GM19468 (cell line): Measurements from ENCODE around the gene RNF220.

Source experiments
- ATAC-seq: cut with Tn5 transposase; IDR thresholded peaks from one replicate; pipeline ENCODE4 v1.9.1; 2021; ENCODE audit warnings: mild to moderate bottlenecking, moderate library complexity, moderate number of reproducible peaks; ENCODE audit not compliant: unreplicated experiment; ENCODE audit errors: extremely low read depth

Gene RNF220

DNA sequence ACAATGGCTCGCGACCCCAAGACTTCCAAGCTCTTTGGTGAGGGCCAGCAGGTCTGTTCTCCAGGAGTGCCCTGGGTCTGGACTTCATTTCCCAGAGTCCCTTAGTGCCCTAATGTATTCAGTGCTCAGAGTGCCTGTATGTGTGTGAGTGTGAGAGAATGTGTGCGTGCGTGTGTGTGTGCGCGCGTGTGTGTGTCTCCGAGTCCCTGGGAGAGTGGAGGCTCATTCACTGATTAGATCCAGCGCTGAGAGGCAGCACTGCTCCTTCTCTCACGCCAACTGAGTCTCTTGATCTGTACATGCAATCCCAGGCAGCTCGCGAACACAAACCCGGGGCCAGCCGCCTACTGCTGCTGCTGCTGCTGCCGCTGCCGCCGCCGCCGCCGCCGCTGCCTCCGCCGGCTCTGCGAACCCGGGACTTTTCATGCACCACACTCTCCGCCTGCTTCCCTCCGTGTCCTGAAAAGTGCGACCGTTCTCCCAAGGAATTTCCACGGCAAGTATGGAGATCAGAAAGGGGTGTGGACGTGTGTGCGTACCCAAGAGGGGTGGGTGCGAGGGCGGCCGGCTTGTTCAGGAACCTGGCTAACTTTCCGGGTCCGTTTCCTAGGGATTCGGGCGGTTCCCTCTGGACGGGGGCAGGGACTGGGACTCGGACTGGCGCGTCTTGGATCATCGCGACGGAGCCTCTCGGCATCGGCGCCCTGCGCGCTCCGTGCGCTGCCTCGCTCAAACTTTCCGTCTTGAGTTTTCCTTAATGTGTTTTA lies at the start of gene RNF220:
TSS of gene RNF220 (plus strand) at position 225 of the 767 bp plus-strand sequence.
- no peak for ATAC-seq

DNA sequence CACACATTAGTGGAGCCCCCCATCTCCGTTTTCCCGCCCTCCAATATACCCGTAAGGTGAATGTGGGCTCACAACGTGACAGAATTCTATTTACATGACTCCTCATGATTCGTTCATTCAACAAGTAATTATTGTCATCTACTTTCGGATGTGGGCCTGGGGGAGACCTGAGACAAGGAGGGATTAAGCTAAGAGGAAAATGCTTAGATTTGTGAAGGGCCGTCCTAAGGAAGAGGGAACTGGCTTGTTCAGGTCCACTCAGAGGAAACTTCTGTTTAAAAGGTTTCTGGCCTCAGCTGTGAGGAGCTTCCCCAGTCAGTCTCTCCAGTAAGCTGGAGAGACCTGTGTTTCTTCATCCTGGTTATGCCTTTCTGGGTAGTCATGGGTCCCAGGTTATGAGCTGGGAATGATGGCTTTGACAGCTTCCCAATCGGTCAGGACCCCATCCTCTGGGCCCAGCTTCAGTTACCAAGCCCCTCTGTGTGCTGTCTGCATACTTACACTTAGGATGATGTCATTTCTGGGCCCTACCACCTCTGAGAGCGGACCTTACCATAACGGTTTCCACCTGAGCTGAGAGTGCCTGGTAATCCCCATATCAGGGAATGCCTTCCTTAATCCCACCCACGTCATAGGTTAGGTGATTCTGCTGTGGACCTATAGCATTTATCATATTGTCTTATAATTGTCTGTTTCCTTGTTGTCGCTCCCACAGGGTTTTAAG lies 49.3 kb upstream of the RNF220 start:
- no peak for ATAC-seq

DNA sequence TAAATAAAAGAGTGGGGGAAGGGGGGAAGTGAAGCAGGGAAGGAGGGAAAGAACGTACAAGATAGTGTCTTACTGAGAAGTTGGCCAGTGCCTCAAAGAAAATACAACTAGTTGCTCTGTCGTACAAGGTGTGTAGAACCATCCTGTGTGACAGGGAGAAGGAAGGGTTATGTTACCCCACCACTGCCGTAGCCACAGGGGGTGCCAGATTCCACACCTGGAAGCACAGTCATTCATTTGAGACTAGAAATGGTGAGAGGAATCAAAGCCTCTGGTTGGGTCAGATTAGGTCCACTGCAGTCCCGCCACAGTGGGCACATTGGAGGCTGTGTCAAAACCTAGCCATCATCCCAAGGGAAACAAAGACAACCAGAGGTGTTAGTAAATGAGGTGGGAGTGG lies 47.3 kb upstream of the RNF220 start:
- ATAC-seq, result no peak

DNA sequence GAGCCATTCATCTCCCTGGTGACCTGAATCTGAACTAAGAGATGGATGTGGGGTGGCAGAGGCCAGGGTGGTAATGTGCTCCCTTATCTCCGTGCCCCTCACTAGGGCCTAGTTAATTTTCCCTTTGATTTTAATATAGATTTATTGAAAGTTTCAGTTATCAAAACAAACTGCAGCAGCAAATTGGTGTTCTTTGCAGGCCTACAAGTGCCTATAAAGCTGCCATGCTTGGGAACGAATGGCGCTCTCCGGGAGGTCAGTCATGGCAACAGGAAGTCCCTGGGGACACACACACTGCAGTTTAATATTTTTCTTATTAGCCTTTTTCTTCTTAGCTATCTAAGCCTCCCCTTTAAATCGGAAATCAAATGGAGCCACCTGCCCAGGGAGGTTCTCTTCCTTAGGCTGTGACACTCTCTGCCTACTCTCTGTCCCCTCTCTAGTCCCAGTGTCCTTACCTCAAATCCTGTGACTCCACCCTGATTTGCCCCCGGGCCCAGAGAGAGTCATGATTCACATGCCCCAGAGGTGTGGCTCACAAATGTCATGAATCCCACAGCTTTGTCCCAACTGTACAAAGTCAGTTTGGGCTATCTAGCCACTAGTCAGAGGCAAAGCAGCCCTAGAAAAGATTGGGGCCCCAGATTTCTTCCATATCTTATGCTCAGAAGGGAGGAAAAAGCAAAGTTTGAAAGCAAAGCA lies 45.7 kb upstream of the RNF220 start:
- no peak for ATAC-seq

DNA sequence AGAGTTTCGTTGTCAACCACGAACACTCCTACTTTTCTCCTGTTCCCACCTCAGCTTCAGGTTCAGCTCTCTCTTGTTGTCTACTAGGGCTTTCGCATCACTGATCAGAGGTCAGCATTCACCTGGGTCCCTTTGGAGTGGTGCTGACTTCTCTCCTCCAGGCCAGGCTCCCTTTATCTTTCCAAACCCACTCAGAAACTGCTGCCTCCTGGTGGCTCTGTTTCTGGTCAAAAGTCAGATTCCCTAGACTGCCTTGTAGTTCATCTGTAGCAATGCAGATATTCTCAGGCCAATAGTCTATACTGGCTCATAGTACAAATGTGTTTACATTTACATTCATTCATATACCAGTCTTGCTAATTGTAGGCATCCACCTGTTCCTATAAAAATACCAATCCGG lies 43.6 kb upstream of the RNF220 start:
- ATAC-seq, result no peak

DNA sequence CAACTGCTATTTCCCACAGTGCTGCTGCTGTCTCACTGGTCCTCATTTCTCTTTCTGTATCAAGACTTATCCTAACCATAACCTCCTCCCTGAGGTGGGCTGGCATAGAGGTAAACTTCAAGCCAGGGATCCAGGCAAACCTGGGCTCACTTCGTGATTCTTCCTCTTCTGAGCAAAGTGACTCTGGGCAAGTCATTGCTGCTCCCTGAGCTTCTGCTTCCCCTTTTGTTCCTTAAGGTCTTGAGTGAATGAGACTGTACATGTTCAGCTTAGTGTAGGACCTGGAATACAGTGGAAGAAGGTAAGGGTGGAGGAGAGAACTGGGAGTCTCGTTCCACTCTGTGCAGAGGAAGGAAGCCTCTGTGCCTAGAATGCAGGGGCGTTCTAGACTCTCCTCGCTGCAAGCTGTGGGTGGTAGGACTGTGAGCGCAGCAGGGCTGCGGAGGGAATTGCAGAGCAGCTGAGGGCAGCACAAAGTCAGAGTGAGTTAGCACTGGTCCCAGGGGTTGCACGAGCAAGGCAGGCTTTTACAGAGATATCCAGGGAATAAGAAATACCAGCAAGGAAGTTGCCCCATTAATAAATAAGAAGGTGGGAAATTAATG lies 38.6 kb upstream of the RNF220 start:
- ATAC-seq, result no peak

DNA sequence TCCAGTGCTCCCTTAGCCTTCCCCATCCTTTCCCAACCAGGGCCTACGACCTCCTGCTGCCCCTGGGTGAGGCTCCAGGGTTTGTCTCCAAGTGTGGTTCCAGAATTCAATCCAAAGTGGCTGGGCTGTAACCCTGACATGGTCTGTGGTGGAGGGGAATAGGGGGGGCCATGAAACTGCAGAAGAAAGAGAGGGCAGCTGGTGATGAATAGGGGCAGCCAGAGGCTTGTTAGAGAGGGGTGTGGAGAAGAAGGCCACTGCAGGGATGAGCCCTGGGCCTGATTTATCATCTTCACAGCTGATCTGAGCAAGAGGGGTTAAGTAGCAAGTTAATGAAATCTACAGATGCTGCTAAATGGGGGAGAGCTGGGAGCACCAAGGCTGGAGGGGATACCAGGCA lies 37.1 kb upstream of the RNF220 start:
- no peak for ATAC-seq

DNA sequence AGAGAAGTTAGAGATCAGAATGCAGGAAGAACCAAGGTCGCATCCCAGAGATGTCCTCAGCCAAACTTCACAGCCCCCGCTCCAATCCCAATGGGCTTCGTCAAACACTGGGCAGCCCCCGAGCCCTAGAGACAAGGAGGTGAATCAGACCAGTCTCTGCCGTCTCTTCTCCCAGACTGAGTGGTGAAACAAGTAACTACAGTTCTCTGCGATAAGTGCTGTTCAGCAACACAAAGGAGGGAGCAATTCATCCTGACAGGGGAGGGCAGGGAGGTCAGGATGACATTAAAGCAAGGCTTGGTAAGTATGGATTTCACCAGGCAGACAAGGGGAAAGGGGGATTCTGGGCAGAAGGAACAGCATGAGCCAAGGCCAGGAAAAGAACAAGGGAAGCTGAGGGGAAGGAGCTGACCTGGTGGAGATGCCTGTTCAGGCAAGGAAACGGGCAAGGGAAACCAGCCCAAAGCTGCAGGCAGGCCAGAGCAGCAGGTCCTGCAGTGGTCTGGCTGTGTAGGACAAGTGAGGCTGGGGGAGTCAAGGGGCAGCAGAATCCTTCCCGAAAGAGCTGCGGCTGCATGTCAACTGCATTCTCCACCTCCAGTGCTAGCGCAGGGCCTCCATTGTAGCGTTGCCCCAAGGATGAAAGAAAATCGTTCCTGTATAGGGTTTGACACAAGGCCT lies 36.4 kb upstream of the RNF220 start:
- ATAC-seq, result no peak

DNA sequence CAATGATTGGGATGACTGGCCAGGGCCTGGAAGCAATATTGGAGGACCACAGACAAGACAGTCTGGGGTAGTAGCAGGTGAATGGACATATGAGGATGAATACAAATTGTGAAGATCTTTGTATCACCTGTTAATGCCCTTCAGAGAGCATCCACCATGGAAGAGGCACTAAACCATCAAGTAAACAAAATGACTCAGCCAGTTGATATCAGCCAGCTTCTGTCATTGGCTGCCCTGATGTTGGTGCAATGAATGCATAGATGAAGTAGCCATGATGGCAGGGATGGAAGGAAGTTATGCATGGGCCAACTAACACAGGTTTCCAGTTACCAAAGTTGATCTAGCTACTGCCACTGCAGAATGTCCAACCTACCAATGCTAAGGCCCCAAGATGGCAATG lies 33.8 kb upstream of the RNF220 start:
- ATAC-seq, result no peak

DNA sequence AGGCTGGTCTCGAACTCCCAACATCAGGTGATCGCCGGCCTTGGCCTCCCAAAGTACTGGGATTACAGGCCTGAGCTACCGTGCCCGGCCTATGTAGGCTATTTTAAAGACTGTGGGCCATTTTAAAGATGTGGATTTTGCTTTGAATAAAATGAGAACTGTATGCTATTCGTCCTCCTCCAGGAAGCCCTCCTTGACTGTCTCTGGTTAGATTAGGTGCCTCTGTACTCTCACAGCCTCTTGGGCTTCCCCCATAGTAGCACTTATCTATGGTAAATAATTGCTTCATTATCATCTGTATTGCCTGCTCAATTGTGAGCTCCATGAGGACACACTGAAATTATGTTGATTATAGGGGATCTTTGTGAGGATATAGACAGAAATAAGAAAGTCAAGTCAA lies 29.5 kb upstream of the RNF220 start:
- no peak for ATAC-seq

DNA sequence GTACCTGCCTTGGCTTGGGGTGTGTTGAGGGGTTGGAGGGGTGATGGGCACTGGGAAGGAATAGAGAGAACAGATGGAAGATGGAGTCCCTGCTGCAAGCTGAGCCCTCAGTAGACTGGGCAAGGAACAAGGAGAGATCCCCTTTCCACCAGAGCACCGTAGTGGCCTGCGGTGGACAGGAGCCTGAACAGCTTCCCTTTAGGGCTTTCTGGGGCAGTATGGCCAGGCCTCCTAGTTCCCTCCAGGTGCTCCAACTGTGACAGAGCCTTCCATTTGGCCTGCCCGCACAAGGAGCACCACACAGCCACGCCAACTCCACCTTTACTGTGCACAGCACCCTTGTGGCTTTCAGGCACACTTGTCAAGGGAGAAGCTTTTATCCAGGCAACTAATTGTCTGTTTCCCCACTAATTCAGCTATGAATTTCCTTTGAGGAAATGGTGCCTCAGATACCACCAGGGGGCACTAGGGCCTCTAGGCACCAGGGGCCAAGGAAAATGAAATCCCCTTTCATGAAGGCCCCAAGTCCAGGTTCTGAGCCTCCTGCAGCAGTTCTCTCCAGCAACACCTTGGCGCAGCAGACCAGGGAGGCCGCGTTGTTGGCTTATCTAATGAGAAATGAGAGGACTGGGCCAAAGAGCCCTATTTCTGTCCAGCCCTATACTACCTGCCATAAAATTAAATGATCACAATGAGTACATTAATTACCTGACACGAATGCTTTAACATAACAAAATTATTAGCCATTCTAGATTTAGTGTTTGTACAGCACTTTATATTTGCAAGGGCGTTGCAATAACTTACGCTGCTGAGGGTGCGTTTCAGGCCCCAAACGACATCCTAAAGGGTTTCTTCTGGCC lies 26.9 kb upstream of the RNF220 start:
- ATAC-seq, result no peak

DNA sequence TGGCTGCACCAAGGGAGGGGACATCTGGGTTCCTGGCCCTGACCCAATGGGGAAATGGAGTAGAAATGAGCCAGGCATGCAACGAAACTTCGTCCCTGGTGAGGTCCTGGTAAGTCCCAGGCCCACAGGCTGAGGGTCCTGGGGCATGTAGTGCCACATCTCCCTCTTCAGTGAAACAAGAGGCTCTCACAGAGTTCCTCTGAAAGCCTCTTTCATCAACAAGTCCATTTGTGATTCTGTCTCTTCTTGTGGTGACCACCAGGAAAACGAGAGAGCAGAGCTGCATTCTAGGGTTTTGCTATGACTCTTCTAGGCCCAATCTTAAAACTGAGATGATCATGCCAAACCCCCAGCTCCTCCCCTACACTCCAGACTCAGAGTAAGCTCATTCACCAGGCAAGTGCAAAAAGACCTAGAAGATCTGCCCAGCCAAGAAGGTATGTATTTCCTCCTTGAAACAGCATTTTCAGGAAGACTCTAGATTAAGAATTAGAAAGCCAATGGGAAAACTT lies 24.3 kb upstream of the RNF220 start:
- no peak for ATAC-seq

DNA sequence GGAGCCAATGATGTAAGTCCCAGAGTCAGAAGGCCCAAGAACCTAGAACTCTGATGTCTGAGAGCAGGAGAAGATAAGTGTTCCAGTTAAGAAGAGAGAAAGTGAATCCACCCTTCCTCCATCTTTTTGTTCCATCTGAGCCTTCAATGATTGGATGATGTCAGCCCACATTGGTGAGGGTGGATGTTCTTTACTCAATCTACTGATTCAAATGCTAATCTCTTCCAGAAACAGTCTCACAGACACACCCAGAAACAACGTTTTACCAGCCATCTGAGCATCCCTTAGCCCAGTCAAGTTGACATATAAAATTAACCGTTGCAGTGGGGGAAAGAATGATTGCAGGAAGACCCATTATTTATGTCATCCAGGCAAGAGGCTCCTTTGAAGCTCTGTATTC lies 16.5 kb upstream of the RNF220 start:
- no peak for ATAC-seq

DNA sequence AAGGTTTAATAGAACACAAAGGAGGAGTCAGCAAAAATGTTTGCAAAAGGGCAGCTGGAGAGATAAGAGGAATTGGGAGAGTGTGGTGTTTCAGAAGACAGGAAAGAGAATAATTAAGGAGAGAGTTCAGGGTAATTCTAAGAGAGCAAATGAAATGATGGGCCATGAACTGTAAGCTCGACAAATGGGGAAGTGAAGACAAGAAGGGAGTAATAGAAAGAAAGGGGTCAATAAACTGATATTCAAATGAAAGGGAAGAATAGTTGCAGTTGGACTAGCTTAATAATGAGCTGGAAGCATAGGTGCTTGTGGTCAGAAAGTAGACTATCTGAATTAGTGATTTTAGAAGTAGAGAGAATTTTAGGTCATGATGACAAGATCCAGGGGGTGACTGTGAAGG lies 15.6 kb upstream of the RNF220 start:
- ATAC-seq, result no peak

DNA sequence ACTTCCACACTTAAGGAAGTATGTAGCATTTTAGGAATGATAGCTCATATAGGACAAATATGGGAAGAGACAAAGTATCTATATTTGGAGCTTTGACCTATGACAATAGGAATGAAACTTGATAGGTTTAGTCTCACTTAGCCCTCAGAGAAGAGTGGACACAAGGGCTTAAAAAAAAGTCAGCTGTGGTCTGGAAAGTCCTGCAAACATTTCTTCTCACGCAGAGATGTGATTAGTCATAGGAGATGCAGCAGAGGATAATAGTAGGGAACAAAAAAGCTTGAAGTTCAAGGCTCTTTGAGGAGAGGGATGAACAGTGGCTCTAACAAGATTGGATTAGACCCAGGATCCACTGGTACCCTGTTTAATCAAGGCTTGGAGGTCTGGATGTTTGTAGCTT lies 14.8 kb upstream of the RNF220 start:
- ATAC-seq, result no peak

DNA sequence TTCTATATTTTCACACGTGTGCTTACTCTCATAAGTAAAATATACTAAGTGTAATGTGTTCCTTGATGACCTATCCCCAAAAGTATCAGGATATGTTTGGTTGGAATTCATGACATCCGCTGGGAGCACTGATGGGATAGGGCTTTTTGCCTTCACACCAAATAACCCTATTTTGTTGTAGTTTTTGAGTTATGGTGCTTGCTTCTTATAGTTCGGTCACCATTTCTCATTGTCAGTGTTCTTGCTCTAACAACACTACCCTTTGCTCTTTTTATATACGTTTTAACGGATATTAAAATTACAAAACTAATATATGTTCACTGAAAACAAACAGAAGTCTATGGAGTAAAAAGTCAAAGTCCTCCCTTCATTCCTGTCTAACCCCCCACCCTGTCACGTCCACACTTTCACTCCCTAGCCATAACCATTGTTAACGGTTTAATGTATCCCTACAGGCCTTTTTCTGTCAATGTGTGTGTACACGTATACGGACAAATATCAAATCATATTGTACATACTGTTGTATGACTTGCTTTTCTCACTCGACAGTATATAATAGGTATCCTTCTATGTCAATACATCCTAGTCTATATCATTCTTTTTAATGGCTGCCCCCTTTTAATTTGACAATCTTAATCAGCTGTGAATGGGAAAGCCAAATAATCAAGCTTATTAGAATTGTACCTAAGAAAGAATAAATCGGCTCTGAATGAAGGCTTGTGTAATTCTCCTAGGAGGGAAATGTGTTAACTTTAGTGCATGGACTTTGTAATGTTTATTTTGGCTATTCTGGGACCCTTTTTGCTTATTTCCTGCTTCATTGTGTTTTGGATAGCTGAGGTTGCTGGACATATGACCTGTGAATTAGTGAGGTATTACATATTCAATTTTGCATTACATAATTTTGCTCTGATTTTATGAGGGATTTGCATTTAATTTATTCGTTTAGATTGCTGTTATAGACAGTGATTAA lies 3.5 kb upstream of the RNF220 start:
- no peak for ATAC-seq

DNA sequence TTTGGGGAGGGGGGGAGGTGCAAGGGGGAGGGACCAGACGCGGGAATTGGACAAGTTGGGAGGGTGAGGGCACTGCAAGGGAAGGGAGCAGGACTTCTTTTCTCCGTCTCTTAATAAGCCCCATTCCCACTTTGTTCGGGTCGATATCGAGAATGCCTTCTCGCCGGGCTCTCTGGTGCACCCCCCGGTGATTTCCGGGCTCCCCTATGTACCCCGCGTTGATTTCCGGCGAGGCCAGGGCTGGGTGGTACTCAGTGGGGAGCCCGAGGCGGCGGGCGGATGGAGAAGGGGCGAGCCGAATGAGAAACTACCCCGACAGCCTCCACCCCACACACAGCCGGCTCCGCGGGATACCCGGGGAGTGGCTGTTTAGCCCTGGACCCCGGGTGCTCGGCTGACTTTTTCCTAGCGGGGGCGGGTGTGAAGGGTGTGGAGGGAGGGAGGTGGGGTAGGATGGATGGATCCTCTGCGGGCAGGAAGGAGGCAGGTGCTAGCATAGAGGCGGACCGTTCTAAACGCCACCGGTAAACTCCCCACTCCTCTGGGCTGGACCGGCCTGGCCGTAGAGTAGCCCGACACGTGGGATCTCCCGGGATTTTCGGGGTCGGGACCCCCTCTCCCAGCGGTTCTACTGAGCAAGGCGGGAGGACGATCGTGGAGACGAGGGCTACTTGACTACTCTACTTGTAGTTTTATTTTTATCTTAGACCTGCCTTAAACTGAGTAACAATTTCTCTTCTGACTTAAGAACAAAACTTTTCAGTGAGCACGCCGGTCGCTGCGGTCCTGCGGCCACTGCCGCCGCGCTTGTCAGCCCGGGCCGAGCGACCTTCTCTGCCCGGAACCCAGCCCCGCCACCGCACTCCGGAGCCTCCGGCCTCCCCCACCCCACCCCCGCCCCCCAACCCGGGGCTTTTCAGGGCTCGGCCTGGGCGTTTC lies 1.0 kb downstream of the RNF220 start:
- no peak for ATAC-seq
